Endodermal cell (in vitro differentiated cells): ENCODE results near the gene PEX13. TPM values are rescaled to one million over a fixed set of nuclear protein-coding genes. Genes with fewer than 3 reads are reported as not detected.

ENCODE experiments used
- DNase-seq: peaks from one replicate; pipeline ENCODE4 v3.0.0-alpha.2; 2017
- H3K27ac ChIP-seq: 2 replicates; pipeline ENCODE4 v1.5.1; 2013; ENCODE audit warnings: mild to moderate bottlenecking, low read depth, low read length, moderate library complexity
- H3K27me3 ChIP-seq: 2 replicates; pipeline ENCODE4 v1.6.1; 2013; ENCODE audit warnings: mild to moderate bottlenecking, low read length, moderate library complexity; ENCODE audit not compliant: insufficient read depth, control insufficient read depth, poor library complexity, severe bottlenecking
- H3K36me3 ChIP-seq: 2 replicates; pipeline ENCODE4 v1.7.0; 2013; ENCODE audit warnings: mild to moderate bottlenecking, low read length, moderate library complexity; ENCODE audit not compliant: control insufficient read depth, insufficient read depth
- H3K4me1 ChIP-seq: one replicate; pipeline ENCODE4 v1.7.0; 2013; ENCODE audit warnings: low read length; ENCODE audit not compliant: control insufficient read depth, insufficient read depth
- H3K4me3 ChIP-seq: 2 replicates; pipeline ENCODE4 v1.5.1; 2013; ENCODE audit warnings: mild to moderate bottlenecking, low read length, moderate library complexity
- H3K9ac ChIP-seq: 2 replicates; pipeline ENCODE4 v1.6.1; 2013; ENCODE audit warnings: mild to moderate bottlenecking, low read length, moderate library complexity; ENCODE audit not compliant: poor library complexity, severe bottlenecking; ENCODE audit errors: extremely low read depth
- H3K9me3 ChIP-seq: 2 replicates; pipeline ENCODE4 v1.6.1; 2013; ENCODE audit warnings: mild to moderate bottlenecking, low read length, moderate library complexity; ENCODE audit not compliant: control insufficient read depth
- H3K27ac Mint-ChIP-seq: 2 replicates; pipeline ENCODE4 v1.8.0; 2020; ENCODE audit warnings: mixed read lengths
- H3K27me3 Mint-ChIP-seq: 2 replicates; pipeline ENCODE4 v1.8.0; 2021; ENCODE audit warnings: mild to moderate bottlenecking, mixed read lengths; ENCODE audit not compliant: insufficient read depth
- H3K36me3 Mint-ChIP-seq: 2 replicates; pipeline ENCODE4 v1.8.0; 2020; ENCODE audit warnings: low read depth, mixed read lengths
- H3K4me1 Mint-ChIP-seq: 2 replicates; pipeline ENCODE4 v1.8.0; 2020; ENCODE audit warnings: mixed read lengths
- H3K4me3 Mint-ChIP-seq: 2 replicates; pipeline ENCODE4 v1.8.0; 2020; ENCODE audit warnings: mild to moderate bottlenecking, moderate library complexity, mixed read lengths
- H3K9me3 Mint-ChIP-seq: 2 replicates; pipeline ENCODE4 v1.8.0; 2020; ENCODE audit warnings: mild to moderate bottlenecking, mixed read lengths
- WGBS, 2 experiments: methylation state at CpG; one replicate each; pipeline versions ENCODE4 v1.1.5 to v1.1.7; 2013; ENCODE audit warnings: missing lambda C conversion rate in 2 of 2, mixed read lengths in 1 of 2; ENCODE audit not compliant: insufficient coverage in 1 of 2, insufficient read length in 1 of 2; 5-methylcytosine and 5-hydroxymethylcytosine counted together
- total RNA-seq, 2 donors: library from RNA; stranded (reverse); fragmentation: NEBNext Ultra II Directional in 1 of 2; extraction: Animal tissue kit (Norgen Biotek cat#: 25700) in 1 of 2; gene quantifications; 2 replicates in 1 of 2; 3 replicates in 1 of 2; pipeline ENCODE4 v1.2.1, GENCODE V29; 2021
- TF ChIP-seq, protein P1 (sequence below): fragments of 200-600 bp; sonication (generic); conservative IDR thresholded peaks from 2 replicates; pipeline ENCODE4 v1.5.0; 2021; ENCODE audit warnings: antibody characterized with exemption, mild to moderate bottlenecking

The PEX13 gene
- total RNA-seq, 2 donors from 2014 or later, result 24.3 to 25.9 TPM

DNA sequence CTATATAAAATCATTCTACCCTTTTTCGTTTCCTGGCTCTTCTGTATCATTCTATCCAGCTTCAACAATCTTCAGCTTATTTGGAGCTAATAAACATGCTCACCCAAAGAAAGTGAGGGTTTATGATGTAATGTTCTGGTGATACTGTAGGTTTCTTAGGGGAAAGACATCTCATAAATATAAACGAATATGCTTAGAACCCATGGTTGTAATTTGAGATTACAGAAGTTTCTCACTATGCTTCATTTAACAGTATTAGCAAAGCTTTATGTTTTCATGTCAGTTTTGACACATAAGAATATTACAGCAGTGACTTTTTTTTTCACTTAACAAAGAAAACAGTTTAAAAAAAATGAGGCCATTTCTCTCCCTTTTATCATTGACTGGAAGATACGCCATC is 11.8 kb upstream of the PEX13 start:
- Mint-ChIP-seq H3K36me3 (no peaks in the 10 kb centered on the region), H3K27ac (no peak overlapping the region), H3K9me3 (no peaks in the 10 kb centered on the region), H3K4me3 (no peak overlapping the region), H3K4me1 (no peaks in the 10 kb centered on the region), H3K27me3 (no peaks in the 10 kb centered on the region)
- Histone ChIP-seq H3K4me3 (no peak overlapping the region), H3K9ac (no peak overlapping the region), H3K27ac (no peak overlapping the region), H3K4me1 (no peaks in the 10 kb centered on the region), H3K27me3 (no peaks in the 10 kb centered on the region), H3K36me3 (no peaks in the 10 kb centered on the region), H3K9me3 (no peaks in the 10 kb centered on the region)
- WGBS, 2 experiments, result 93% methylated on average over 3 of the region's 3 CpGs; no CpG with 5 or more reads in 1 of the 2 experiments
- TF ChIP-seq, protein P1, sequence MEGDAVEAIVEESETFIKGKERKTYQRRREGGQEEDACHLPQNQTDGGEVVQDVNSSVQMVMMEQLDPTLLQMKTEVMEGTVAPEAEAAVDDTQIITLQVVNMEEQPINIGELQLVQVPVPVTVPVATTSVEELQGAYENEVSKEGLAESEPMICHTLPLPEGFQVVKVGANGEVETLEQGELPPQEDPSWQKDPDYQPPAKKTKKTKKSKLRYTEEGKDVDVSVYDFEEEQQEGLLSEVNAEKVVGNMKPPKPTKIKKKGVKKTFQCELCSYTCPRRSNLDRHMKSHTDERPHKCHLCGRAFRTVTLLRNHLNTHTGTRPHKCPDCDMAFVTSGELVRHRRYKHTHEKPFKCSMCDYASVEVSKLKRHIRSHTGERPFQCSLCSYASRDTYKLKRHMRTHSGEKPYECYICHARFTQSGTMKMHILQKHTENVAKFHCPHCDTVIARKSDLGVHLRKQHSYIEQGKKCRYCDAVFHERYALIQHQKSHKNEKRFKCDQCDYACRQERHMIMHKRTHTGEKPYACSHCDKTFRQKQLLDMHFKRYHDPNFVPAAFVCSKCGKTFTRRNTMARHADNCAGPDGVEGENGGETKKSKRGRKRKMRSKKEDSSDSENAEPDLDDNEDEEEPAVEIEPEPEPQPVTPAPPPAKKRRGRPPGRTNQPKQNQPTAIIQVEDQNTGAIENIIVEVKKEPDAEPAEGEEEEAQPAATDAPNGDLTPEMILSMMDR, result no peak
- no peak for DNase-seq

DNA sequence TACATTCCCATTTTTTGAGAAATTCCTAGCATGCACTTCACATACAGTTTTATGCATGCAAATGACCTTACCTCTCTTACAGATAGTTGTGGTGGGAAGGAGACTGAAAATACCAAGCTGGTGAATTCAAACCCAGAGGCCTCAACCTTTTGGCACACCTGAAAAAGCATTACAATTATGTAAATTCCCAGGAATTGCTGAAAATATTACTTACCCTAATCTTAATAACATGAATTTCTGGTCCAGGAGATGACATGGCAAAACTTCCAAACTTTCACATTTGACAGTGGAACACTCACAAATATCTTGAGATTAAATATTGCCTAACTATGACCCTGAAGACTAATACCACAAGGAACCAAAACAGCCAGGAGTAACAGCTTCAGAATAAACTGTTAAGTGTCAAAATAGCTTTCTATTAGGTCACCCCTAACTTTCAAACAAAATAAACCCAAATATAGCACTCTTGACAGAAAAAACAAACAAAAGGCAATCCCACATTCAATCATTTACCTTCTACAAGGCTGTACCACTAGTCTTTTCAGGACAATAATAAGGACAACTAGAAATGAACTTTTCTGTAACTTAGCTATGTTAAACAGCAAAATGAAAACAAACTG is 10.9 kb upstream of the PEX13 start:
- H3K4me3 ChIP-seq, result no peak overlapping the region
- no peaks in the 10 kb centered on the region for H3K27me3 Mint-ChIP-seq
- H3K9ac ChIP-seq, result no peak overlapping the region
- H3K36me3 Mint-ChIP-seq, result no peaks in the 10 kb centered on the region
- H3K4me3 Mint-ChIP-seq, result no peak overlapping the region
- no peaks in the 10 kb centered on the region for H3K36me3 ChIP-seq
- H3K27me3 ChIP-seq, result no peaks in the 10 kb centered on the region
- H3K4me1 Mint-ChIP-seq, result no peaks in the 10 kb centered on the region
- no peak overlapping the region for H3K27ac Mint-ChIP-seq
- TF ChIP-seq, protein P1, result no peak
- no peaks in the 10 kb centered on the region for H3K9me3 Mint-ChIP-seq
- H3K9me3 ChIP-seq, result no peaks in the 10 kb centered on the region
- H3K27ac ChIP-seq, result no peak overlapping the region
- no peaks in the 10 kb centered on the region for H3K4me1 ChIP-seq
- no peak for DNase-seq

- Mint-ChIP-seq H3K27me3 (no peaks in the 10 kb centered on the region), H3K9me3 (no peaks in the 10 kb centered on the region), H3K36me3 (no peaks in the 10 kb centered on the region), H3K4me1 (no peaks in the 10 kb centered on the region), H3K4me3 (no peak overlapping the region), H3K27ac (no peak overlapping the region)
- H3K4me3 ChIP-seq, result no peak overlapping the region
- H3K27ac ChIP-seq, result no peak overlapping the region
- H3K36me3 ChIP-seq, result no peaks in the 10 kb centered on the region
- DNase-seq, result no peak
- H3K9ac ChIP-seq, result no peak overlapping the region
- TF ChIP-seq, protein P1, result no peak
- no peaks in the 10 kb centered on the region for H3K9me3 ChIP-seq
- H3K27me3 ChIP-seq, result no peaks in the 10 kb centered on the region
- no peaks in the 10 kb centered on the region for H3K4me1 ChIP-seq
These were observed 8.2 kb upstream of the PEX13 start for GRCh38 chr2:61009355-61009754.
